A673 (cell line): Measurements from ENCODE around the gene ALDH7A1.

Experiments used
- EZH2 ChIP-seq: fragments of 200-600 bp; sonication (generic); IDR thresholded peaks from 2 replicates; pipeline ENCODE4 v1.6.1; 2017; ENCODE audit warnings: borderline replicate concordance, low read depth, mild to moderate bottlenecking, mixed read lengths, antibody characterized with exemption, low read length; ENCODE audit not compliant: poor library complexity, severe bottlenecking
- TF ChIP-seq, protein P1 (sequence below): fragments of 300-800, 200-600 bp; sonication (generic); conservative IDR thresholded peaks from 2 replicates; pipeline ENCODE4 v1.5.1; 2017; ENCODE audit warnings: low read depth, mild to moderate bottlenecking, antibody characterized with exemption, low read length, moderate library complexity, mixed read lengths

DNA sequence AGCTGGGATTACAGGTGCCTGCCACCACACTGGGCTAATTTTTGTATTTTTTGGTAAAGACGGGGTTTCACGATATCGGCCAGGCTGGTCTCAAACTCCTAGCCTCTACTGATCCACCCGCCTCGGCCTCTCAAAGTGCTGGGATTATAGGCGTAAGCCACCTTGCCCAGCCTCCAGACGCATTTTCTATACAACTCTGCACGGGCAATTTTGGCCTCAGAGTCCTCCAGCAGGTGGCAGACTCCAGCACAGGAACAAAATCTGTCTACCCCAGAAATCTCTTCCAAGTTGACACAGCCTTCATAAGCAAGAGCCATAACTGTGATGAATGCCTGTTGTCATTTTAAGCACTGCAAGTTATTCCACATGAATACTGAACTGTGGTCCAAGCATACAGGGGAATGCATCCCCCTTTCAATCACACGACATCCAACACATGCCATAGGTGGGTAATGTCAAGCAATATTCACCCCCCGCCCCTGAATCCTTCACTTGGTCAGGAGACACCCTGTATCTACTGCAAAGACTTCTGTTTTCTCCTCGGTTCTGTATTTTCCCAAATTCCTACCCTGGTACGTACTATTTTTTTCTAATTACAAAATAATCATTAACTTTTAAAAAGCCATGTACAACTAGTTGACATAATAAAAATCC, 50.8 kb downstream of the ALDH7A1 start:
- TF ChIP-seq, protein P1, sequence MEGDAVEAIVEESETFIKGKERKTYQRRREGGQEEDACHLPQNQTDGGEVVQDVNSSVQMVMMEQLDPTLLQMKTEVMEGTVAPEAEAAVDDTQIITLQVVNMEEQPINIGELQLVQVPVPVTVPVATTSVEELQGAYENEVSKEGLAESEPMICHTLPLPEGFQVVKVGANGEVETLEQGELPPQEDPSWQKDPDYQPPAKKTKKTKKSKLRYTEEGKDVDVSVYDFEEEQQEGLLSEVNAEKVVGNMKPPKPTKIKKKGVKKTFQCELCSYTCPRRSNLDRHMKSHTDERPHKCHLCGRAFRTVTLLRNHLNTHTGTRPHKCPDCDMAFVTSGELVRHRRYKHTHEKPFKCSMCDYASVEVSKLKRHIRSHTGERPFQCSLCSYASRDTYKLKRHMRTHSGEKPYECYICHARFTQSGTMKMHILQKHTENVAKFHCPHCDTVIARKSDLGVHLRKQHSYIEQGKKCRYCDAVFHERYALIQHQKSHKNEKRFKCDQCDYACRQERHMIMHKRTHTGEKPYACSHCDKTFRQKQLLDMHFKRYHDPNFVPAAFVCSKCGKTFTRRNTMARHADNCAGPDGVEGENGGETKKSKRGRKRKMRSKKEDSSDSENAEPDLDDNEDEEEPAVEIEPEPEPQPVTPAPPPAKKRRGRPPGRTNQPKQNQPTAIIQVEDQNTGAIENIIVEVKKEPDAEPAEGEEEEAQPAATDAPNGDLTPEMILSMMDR: peak; percentile 71
- TF ChIP-seq EZH2: no peak
